Lower leg skin (tissue), 3 donors: Measurements from ENCODE around the gene EGFL8.

ENCODE experiments used
- POLR2A ChIP-seq, 2 donors: fragments of 450-650 bp; IDR thresholded peaks; one replicate each; pipeline ENCODE4 v1.6.1; 2016 to 2017; ENCODE audit warnings: antibody characterized with exemption in 2 of 2, mild to moderate bottlenecking in 1 of 2, moderate library complexity in 1 of 2
- TF ChIP-seq, protein P1 (sequence below), 3 donors: fragments of 450-650 bp; IDR thresholded peaks; one replicate each; pipeline ENCODE4 v1.5.1; 2016; ENCODE audit warnings: antibody characterized with exemption in 3 of 3, mild to moderate bottlenecking in 3 of 3, moderate library complexity in 2 of 3

DNA sequence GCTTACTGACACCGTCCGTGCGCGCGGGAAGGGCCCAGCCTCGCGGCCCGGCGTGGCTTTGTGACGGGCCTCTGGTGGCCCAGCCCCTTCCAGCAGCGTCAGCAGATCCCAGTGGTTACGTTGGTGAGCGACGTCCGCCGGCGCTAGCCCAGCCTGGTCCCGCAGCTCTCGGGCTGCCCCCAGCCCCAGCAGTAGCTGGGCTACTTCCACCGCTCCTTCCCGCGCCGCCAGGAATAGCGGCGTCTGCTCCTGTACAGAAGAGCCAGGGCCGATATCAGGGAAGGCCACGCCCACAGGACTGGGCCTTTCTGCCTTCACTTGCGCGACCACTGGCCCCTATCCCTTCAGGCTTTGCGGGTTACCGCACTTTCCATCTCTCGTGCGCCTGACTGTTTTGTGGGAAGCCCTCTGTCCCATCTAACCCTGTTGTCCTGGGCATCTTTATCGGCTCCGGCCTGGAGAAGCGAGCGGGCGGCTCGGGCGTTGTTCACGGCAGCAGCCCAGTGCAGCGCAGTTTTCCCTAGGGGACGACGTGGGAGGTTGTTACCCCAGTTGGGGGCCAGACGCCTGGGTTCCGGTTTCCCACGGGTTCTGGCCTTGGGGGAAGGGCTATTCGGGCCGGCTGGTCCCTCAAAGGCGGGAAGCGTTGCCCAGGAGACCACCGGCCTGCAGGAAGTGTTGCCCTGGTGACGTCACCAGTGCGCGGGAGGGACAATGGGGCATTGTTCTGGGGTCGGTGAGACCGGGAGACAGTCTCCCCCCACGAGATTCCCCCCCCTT lies 31.7 kb downstream of the EGFL8 start:
- TF ChIP-seq, protein P1, sequence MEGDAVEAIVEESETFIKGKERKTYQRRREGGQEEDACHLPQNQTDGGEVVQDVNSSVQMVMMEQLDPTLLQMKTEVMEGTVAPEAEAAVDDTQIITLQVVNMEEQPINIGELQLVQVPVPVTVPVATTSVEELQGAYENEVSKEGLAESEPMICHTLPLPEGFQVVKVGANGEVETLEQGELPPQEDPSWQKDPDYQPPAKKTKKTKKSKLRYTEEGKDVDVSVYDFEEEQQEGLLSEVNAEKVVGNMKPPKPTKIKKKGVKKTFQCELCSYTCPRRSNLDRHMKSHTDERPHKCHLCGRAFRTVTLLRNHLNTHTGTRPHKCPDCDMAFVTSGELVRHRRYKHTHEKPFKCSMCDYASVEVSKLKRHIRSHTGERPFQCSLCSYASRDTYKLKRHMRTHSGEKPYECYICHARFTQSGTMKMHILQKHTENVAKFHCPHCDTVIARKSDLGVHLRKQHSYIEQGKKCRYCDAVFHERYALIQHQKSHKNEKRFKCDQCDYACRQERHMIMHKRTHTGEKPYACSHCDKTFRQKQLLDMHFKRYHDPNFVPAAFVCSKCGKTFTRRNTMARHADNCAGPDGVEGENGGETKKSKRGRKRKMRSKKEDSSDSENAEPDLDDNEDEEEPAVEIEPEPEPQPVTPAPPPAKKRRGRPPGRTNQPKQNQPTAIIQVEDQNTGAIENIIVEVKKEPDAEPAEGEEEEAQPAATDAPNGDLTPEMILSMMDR (IDR thresholded peaks at IDR 0.05) = no peak
- TF ChIP-seq POLR2A (IDR thresholded peaks at IDR 0.05) = peak in 1 of 2 donors; percentile 95
